ENCODE measurements around the gene MPDU1.
A peak's percentile ranks its signal among the peaks of the same experiment; 100 is the strongest.

The MPDU1 gene

DNA sequence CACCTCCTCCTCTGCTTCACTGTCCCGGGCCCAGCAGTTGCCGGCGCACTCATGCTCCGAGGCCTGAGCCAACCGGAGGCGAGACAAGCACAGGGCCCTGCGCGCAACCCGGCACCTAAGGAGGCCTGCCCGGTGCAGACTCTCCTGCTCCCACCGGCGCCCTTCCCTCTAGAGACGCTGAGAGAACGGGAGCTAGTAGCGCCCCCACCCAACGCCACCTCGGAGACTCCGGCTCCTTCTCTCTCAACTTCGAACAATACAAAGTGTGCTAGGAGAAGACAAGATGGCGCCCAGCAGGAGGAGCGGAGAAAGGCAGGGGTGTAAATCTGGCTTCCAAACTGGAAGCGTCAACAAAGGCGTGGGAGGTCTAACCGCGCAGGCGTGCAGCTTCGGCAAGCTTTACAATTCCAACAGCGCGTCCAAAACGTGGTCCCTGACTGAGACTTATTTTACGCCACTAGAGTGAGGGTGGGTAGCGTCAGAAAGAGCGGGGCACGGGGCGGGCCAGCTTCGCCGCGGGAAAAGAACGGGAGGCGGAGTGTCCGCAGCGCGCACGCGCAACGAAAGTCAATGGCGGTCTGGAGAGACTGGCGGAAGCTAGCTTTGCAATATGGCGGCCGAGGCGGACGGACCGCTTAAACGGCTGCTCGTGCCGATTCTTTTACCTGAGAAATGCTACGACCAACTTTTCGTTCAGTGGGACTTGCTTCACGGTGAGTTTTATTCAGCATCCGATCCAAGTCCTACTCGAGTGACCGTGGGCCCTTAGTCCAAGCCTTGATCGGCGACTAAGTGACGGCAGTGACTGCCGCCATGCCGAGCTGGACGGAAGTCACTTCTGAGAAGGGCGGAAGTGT, at the start of gene MPDU1:
TSS of gene MPDU1 (plus strand) at position 600 of the 857 bp plus-strand sequence. CDS start at position 611, 11 bp downstream.
- no peak for DNase-seq

DNA sequence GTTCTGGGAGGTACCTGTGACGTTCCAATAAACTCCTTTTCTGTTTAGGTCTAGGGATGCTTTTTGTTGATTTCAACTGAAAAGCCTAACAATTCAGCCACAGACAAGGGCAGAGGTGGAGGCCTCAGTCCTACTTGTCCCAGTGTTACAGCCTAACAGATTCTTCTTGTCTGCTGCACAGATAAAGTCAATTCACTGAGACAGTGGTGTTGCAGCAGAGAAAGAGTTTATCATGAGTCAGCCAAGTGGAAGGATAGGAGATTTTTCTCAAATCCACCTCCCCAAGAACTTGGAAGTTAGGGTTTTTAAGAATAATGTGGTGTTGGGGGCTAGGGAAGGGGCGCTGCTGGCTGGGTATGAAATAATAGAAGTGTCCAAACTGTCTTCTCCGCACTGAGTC, 45.6 kb upstream of the MPDU1 start:
- no peak for DNase-seq

GRCh38 chr17:7538891-7539545, 44.6 kb upstream of the MPDU1 start:
- DNase-seq: no peak

- DNase-seq: no peak
These were observed 42.5 kb upstream of the MPDU1 start for GRCh38 chr17:7541074-7541621.

DNA sequence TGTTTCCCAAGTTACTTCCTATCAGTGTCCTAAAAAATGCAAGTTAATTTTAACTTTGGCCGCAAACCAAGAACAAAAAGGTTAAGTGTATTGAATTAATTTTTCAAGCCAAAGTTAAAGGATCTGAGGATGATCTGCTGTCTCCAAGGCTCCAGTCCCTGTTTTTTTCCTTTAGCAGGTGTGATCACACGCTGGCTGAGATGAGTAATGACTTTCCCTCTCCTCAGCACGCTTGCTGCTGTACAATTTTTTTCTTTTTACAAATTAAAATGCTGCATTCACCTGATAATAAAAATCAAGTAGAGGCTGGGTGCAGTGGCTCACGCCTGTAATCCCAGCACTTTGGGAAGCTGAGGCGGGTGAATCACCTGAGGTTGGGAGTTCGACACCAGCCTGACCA, 38.7 kb upstream of the MPDU1 start:
- DNase-seq: no peak

DNA sequence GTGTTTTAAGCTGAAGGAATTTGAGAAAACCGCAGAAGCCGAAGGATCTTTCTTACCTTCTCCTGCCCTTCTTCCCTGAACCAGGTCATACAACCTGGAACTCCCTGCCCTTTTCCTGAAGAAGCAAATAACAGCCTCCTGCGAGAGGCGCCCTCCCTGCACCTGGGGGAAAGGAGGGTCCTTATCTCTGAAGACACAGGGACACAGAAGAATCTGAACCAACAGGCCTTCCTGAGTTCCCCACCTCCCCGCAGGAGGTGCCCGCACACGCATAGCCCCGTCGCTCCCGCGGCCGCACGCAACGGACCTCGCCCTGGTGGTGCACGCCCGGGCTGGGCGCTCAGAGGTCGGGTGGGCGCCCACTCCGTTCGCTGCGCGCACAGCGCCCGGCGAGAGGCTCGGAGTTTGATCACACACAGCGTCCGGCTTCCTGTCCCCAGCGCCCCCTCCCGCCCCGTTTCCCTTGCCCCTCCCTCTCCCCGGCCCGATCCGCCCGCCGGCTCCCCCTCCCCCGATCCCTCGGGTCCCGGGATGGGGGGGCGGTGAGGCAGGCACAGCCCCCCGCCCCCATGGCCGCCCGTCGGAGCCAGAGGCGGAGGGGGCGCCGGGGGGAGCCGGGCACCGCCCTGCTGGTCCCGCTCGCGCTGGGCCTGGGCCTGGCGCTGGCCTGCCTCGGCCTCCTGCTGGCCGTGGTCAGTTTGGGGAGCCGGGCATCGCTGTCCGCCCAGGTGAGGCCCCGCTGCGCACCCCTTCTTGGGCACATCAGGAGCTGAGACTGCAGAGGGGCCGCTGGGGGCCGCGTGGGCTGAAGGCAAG, 34.9 kb upstream of the MPDU1 start, which contains the start of gene TNFSF12:
TSS of gene TNFSF12 (plus strand) at position 474 of the 816 bp plus-strand sequence. CDS start at position 570, 96 bp downstream.
- no peak for DNase-seq

DNA sequence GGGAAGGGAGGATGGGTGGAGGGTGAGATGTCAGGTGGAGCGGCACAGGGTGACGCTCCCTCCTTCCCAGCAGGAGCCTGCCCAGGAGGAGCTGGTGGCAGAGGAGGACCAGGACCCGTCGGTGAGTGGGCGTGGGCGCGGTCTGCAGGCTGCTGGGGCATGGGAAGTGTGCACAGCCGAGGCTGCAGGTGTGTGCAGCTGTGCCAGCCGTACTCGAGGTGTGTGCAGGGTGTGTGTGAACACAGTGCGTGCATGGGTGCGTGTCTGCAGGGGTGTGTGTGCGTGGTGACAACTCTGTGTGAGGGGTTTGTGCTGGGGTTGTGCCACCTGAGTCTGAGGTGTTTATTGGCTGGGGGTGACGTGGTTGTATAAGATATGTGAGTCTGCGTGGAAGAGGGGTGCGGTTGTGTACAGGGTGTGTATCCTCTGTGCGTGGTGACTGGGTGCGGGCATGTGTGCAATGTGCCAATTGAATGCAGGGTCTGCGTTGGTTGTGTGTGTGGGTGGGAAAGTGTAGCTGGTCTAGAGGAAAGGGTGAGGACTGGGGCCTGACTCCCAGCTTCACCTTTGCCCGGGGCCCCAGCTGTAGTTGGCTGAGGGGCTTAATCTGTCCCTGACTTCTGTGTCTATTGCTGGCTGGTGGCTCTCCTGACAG, 34.1 kb upstream of the MPDU1 start:
- DNase-seq: no peak

GRCh38 chr17:7550344-7550743, 33.3 kb upstream of the MPDU1 start:
- no peak for DNase-seq

GRCh38 chr17:7551396-7551795, 32.3 kb upstream of the MPDU1 start:
- no peak for DNase-seq

DNA sequence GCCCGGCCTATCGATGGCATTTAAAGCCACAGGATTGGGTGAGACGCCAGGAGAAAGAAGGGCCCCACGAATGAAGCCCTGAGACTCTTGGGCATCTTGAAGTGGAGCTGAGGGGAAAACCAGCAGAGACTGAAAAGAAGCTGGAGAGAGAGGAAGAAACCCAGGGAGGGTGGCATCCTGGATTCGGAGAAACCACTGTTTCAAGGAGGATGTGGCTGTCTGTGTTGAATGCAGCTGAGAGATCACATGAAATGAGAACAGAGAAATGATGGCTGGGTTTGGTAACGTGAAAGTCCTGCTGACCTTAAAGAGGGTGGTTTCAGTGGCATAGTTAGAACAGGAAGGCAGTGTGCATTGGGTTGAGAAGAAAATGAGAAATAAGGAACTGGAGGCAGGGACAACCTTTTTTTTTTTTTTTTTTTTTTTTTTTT, 31.0 kb upstream of the MPDU1 start:
- no peak for DNase-seq

- no peak for DNase-seq
These were observed 30.3 kb upstream of the MPDU1 start for GRCh38 chr17:7553356-7553755.

GRCh38 chr17:7555320-7555948, 28.2 kb upstream of the MPDU1 start:
- DNase-seq: no peak

GRCh38 chr17:7556627-7557026, 27.0 kb upstream of the MPDU1 start:
- no peak for DNase-seq

DNA sequence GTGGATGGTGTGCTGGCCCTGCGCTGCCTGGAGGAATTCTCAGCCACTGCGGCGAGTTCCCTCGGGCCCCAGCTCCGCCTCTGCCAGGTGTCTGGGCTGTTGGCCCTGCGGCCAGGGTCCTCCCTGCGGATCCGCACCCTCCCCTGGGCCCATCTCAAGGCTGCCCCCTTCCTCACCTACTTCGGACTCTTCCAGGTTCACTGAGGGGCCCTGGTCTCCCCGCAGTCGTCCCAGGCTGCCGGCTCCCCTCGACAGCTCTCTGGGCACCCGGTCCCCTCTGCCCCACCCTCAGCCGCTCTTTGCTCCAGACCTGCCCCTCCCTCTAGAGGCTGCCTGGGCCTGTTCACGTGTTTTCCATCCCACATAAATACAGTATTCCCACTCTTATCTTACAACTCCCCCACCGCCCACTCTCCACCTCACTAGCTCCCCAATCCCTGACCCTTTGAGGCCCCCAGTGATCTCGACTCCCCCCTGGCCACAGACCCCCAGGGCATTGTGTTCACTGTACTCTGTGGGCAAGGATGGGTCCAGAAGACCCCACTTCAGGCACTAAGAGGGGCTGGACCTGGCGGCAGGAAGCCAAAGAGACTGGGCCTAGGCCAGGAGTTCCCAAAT, 26.4 kb upstream of the MPDU1 start:
- DNase-seq: no peak

DNA sequence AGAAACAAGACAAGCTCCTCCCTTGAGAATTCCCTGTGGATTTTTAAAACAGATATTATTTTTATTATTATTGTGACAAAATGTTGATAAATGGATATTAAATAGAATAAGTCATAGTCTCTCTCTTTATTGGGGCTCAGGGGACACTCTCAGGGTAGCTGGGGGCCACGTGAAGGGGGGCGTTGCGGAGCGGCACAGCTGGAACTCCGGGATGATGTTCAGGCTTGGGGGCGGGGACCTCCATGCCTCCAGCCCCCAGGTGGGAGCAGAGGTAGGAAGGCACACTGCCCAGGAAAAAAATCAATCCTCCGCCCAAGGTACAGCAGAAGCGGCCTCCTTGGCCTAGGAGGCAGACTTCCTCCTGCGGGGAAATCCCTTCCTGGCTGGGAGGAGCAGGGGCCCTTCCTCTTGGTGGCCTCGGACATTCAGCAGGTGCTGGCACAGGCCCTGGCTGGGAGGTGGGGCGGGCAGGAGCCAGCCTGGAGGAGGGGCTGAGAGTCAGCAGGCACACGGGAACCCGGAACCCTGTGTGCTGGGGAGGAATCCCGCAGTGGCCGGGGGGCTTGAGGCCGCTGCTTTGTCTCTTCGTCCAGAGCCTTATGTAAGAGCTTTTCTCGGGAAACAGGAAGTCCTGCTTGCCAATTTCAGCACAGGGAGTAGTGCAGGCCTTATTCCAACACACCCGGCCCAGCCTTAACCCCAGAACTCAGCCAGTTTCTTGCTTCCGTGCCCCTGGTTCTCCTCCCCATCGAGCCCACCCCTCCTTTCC, 25.7 kb upstream of the MPDU1 start:
- peak; percentile 53 for DNase-seq

- no peak for DNase-seq
These were observed 24.9 kb upstream of the MPDU1 start, which contains the start of gene TNFSF13 for GRCh38 chr17:7558544-7559319. Gene TNFSF13 (plus strand): TSS chr17:7558750. CDS start chr17:7559040, 290 bp downstream.

DNA sequence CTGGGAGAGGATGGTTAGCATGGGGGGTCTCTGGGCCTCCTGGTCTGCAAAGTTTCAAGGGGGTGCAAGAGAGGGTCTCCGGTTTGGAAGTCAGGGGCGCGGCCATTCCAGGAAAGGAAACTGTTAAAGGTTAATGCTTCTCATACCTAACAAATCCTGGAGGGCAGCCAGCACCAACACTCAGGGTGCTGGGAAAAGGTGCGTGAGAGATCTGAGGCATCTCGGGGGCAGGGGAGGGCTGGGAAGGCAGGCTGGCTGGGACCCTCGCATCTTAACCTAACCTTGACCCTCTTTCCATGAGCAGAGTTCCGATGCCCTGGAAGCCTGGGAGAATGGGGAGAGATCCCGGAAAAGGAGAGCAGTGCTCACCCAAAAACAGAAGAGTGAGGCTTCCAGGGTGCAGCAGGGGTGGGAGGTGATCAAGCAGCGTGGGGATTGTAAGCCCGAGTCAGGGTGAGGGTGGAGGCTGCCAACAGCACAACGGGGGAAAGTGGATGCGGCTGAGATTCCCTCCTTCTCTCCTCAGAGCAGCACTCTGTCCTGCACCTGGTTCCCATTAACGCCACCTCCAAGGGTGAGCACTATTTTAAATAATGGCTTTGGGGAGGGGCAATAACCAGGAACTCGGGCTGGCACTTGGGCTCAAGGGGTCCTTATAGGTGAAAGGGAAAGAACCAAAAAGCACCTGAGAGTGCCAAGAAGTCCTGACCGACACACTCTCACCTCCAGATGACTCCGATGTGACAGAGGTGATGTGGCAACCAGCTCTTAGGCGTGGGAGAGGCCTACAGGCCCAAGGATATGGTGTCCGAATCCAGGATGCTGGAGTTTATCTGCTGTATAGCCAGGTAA, 24.1 kb upstream of the MPDU1 start:
- DNase-seq: no peak

GRCh38 chr17:7560172-7561027, 23.3 kb upstream of the MPDU1 start:
- no peak for DNase-seq

Data from cortex of kidney (tissue), 1 donor.